ENCODE results near the gene MYZAP. TPM values are rescaled to one million over a fixed set of nuclear protein-coding genes. Genes with fewer than 3 reads are reported as not detected.
"Not testable (repeated sequence)": the region's sequence is repeated elsewhere in the genome, so short reads cannot be mapped to it uniquely, and the experiment has no call there.

MYZAP gene
- total RNA-seq, 2 experiments from 2014 or later = not detected

- POLR2A ChIA-PET = no interaction called here
- CTCF ChIA-PET = no interaction called here
Observed at GRCh38 chr15:57614241-57614640, 22.5 kb downstream of the MYZAP start.

- POLR2A ChIA-PET, CTCF ChIA-PET: not testable (repeated sequence)
Observed at GRCh38 chr15:57615951-57616496, 24.3 kb downstream of the MYZAP start.

GRCh38 chr15:57618325-57618724, 26.6 kb downstream of the MYZAP start:
- ChIA-PET CTCF (no interaction called here), POLR2A (no interaction called here)

- ChIA-PET CTCF (interaction anchor here (0.8 kb wide), 1 partner anchor 22 kb away, joined by 3 read pairs; no protein-coding TSS in a partner anchor), POLR2A (no interaction called here)
Observed at GRCh38 chr15:57619746-57620145, 28.0 kb downstream of the MYZAP start.

- POLR2A ChIA-PET = no interaction called here
- CTCF ChIA-PET = no interaction called here
Observed at GRCh38 chr15:57624730-57625129, 33.0 kb downstream of the MYZAP start.

- ChIA-PET POLR2A (no interaction called here), CTCF (interaction anchor here (0.5 kb wide), 1 partner anchor 284 kb away, joined by 4 read pairs; no protein-coding TSS in a partner anchor)
Observed at GRCh38 chr15:57625703-57626448, 34.2 kb downstream of the MYZAP start.

- POLR2A ChIA-PET = no interaction called here
- CTCF ChIA-PET = no interaction called here
Observed at GRCh38 chr15:57626713-57627440, 35.2 kb downstream of the MYZAP start.

- POLR2A ChIA-PET = no interaction called here
Observed at GRCh38 chr15:57631386-57632110, 39.8 kb downstream of the MYZAP start.

GRCh38 chr15:57634290-57634689, 42.6 kb downstream of the MYZAP start:
- POLR2A ChIA-PET = no interaction called here
- CTCF ChIA-PET = no interaction called here

More at GRCh38 chr15:57631386-57632110, 39.8 kb downstream of the MYZAP start:
- CTCF ChIA-PET = no interaction called here

- ChIA-PET CTCF (no interaction called here), POLR2A (no interaction called here)
Observed at GRCh38 chr15:57635300-57635909, 43.7 kb downstream of the MYZAP start.

GRCh38 chr15:57637846-57638245, 46.1 kb downstream of the MYZAP start:
- POLR2A ChIA-PET = no interaction called here
- CTCF ChIA-PET = no interaction called here

- ChIA-PET CTCF (no interaction called here), POLR2A (no interaction called here)
Observed at GRCh38 chr15:57639306-57639705, 47.6 kb downstream of the MYZAP start.

GRCh38 chr15:57640930-57641682, 49.4 kb downstream of the MYZAP start:
- ChIA-PET POLR2A (no interaction called here), CTCF (interaction anchor here (0.8 to 1.0 kb wide), 2 partner anchors 22 to 65 kb away, joined by 3 to 4 read pairs; partner anchors contain the start of gene POLR2M)

- POLR2A ChIA-PET = no interaction called here
- CTCF ChIA-PET = no interaction called here
Observed at GRCh38 chr15:57643826-57644225, 52.1 kb downstream of the MYZAP start.

GRCh38 chr15:57646087-57646486, 54.4 kb downstream of the MYZAP start:
- ChIA-PET POLR2A (no interaction called here), CTCF (no interaction called here)

- ChIA-PET CTCF (no interaction called here), POLR2A (no interaction called here)
Observed at GRCh38 chr15:57647071-57647790, 55.5 kb downstream of the MYZAP start.

GRCh38 chr15:57647791-57648130, 56.1 kb downstream of the MYZAP start:
- CTCF ChIA-PET = no interaction called here
- POLR2A ChIA-PET = no interaction called here

GRCh38 chr15:57649138-57649537, 57.4 kb downstream of the MYZAP start:
- POLR2A ChIA-PET = no interaction called here
- CTCF ChIA-PET = no interaction called here

- CTCF ChIA-PET = no interaction called here
- POLR2A ChIA-PET = no interaction called here
Observed at GRCh38 chr15:57651445-57651844, 59.7 kb downstream of the MYZAP start.
